ENCODE results near the gene ICAM3.
A peak's percentile ranks its signal among the peaks of the same experiment; 100 is the strongest.

ICAM3 gene

DNA sequence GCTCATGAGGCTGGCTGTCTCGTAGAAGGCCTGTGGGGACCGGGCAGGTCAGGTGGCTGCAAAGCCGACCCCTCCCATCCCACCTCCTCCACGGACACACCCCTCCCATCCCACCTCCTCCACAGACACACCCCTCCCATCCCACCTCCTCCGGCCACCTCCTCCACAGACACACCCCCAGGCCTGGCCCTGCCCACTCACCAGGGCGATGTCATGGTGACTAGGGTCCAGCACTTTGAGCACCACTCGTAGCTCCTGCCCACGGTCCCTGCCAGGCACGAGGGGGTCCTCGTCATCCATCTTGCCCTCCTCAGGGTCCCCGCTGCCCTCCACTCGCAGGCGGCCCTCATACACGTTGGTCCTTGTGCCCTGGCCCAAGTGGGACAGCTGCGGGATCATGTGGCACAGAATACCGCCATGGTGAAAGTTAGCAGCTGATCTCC, 22.2 kb upstream of the ICAM3 start:
- H2AFZ ChIP-seq (ENCODE audit: insufficient read depth, low read length, poor library complexity), result no peak overlapping the region
- H3K27ac ChIP-seq (ENCODE audit: low read depth, low read length), result no peak overlapping the region

DNA sequence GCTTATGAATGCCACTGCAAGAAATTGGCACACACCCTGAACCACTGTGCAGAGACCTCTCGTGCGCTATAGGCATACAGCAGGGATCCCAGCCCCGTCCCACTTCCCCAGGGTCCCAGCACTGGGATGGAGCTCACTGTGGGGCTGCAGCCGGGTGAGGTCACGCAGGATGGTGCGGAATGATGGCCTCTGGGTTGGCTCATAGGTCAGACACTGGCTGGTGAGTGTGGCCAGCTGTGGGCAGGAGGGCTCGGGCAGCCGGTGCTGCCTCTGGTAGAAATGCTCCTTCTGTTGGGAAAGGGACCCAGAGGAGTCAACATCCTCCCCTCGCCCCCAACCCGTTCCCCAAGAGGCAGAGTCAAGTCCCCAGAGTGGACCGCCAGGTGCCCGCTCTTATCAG, 17.0 kb upstream of the ICAM3 start:
- H3K9ac ChIP-seq (ENCODE audit: low read length), result no peak overlapping the region
- no peak overlapping the region for H4K8ac ChIP-seq (ENCODE audit: low read depth, low read length)
- H2BK12ac ChIP-seq (ENCODE audit: low read length), result no peak overlapping the region
- no peak overlapping the region for H3K14ac ChIP-seq (ENCODE audit: low read length)
- no peaks in the 10 kb centered on the region for H3K79me2 ChIP-seq (ENCODE audit: control insufficient read depth, insufficient read depth, low read length, poor library complexity)
- H2AK5ac ChIP-seq (ENCODE audit: low read length), result no peak overlapping the region
- H4K12ac ChIP-seq (ENCODE audit: low read depth, low read length), result no peak overlapping the region
- H3K27me3 ChIP-seq (ENCODE audit: insufficient read depth, low read length), result no peaks in the 10 kb centered on the region
- H3K4ac ChIP-seq (ENCODE audit: low read depth, low read length), result no peak overlapping the region
- no peak for DNase-seq
- no peak overlapping the region for H3K27ac ChIP-seq (ENCODE audit: low read depth, low read length)
- H3K79me1 ChIP-seq (ENCODE audit: low read length), result no peaks in the 10 kb centered on the region
- no peak overlapping the region for H3K23ac ChIP-seq (ENCODE audit: low read length)
- H2BK120ac ChIP-seq (ENCODE audit: insufficient read depth, low read length, poor library complexity), result no peak overlapping the region
- H4K91ac ChIP-seq (ENCODE audit: low read depth, low read length), result no peak overlapping the region
- no peak overlapping the region for H3K4me2 ChIP-seq (ENCODE audit: low read length)
- H3K4me1 ChIP-seq (ENCODE audit: control insufficient read depth in 1 of 2, insufficient read depth in 2 of 2, low read length in 2 of 2), result peaks cover 5 to 14% of the 10 kb centered on the region in 2 experiments
- no CpG with 5 or more reads among the region's 12 CpGs for WGBS (ENCODE audit: extremely low coverage, insufficient coverage, insufficient read length)
- no peak overlapping the region for H3K18ac ChIP-seq (ENCODE audit: low read length)
- H3K36me3 ChIP-seq (ENCODE audit: control insufficient read depth in 1 of 2, insufficient read depth in 2 of 2, low read length in 2 of 2), result peaks cover 42 to 46% of the 10 kb centered on the region in 2 experiments
- H3K9me3 ChIP-seq (ENCODE audit: insufficient read depth, low read depth, low read length), result peaks cover 10% of the 10 kb centered on the region
- H2BK5ac ChIP-seq (ENCODE audit: low read depth, low read length, poor library complexity), result no peak overlapping the region
- H3K4me3 ChIP-seq (ENCODE audit: low read depth, low read length), result no peak overlapping the region
- no peak overlapping the region for H2AFZ ChIP-seq (ENCODE audit: insufficient read depth, low read length, poor library complexity)

More for the DNA sequence above, 22.2 kb upstream of the ICAM3 start:
- Histone ChIP-seq H2BK120ac (ENCODE audit: insufficient read depth, low read length, poor library complexity) (no peak overlapping the region), H3K4me2 (ENCODE audit: low read length) (no peak overlapping the region), H3K9ac (ENCODE audit: low read length) (no peak overlapping the region), H3K4me1 (ENCODE audit: control insufficient read depth in 1 of 2, insufficient read depth in 2 of 2, low read length in 2 of 2) (no peaks in the 10 kb centered on the region), H3K23ac (ENCODE audit: low read length) (no peak overlapping the region), H3K36me3 (ENCODE audit: control insufficient read depth in 1 of 2, insufficient read depth in 2 of 2, low read length in 2 of 2) (peaks cover 70 to 71% of the 10 kb centered on the region in 2 experiments), H2BK5ac (ENCODE audit: low read depth, low read length, poor library complexity) (no peak overlapping the region), H3K14ac (ENCODE audit: low read length) (no peak overlapping the region), H3K4me3 (ENCODE audit: low read depth, low read length) (no peak overlapping the region), H3K9me3 (ENCODE audit: insufficient read depth, low read depth, low read length) (peaks cover 3% of the 10 kb centered on the region), H3K18ac (ENCODE audit: low read length) (no peak overlapping the region), H4K12ac (ENCODE audit: low read depth, low read length) (no peak overlapping the region), H2AK5ac (ENCODE audit: low read length) (no peak overlapping the region), H3K4ac (ENCODE audit: low read depth, low read length) (no peak overlapping the region), H4K8ac (ENCODE audit: low read depth, low read length) (no peak overlapping the region), H3K27me3 (ENCODE audit: insufficient read depth, low read length) (no peaks in the 10 kb centered on the region), H3K79me2 (ENCODE audit: control insufficient read depth, insufficient read depth, low read length, poor library complexity) (no peaks in the 10 kb centered on the region), H3K79me1 (ENCODE audit: low read length) (no peaks in the 10 kb centered on the region), H4K91ac (ENCODE audit: low read depth, low read length) (no peak overlapping the region), H2BK12ac (ENCODE audit: low read length) (no peak overlapping the region)
- no peak for DNase-seq
- WGBS (ENCODE audit: extremely low coverage, insufficient coverage, insufficient read length), result no CpG with 5 or more reads among the region's 16 CpGs

DNA sequence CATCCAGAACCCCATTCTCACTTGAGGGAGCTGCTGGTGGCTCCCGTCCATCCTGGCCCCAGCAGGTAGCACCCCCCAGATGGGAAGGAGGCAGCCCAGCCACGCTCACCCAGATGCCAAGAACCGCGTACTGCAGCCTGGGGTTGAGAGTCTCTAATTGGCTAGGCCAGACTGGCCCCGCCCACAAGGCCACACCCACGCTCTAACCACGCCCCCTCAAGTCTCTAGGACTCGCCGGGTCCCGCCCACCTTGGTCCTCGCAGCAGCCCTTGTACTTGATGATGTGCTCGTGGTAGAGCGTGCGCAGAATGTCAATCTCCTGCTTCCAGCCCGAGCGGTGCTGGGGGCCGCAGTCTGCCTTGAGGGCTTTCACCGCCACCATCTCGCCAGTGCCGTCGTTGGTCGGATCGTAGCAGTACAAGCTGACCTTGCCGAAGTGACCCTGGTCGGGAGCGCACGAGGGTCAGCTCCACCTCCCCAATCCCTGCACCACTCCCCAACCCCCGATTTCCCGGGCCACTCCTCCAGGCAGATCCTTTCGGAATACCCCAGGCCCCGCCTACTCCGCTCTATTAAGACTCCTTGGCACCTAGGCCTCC, 14.5 kb upstream of the ICAM3 start:
- H4K8ac ChIP-seq (ENCODE audit: low read depth, low read length), result no peak overlapping the region
- no peak for DNase-seq
- H3K4ac ChIP-seq (ENCODE audit: low read depth, low read length), result no peak overlapping the region
- no peak overlapping the region for H2BK5ac ChIP-seq (ENCODE audit: low read depth, low read length, poor library complexity)
- H3K36me3 ChIP-seq (ENCODE audit: control insufficient read depth in 1 of 2, insufficient read depth in 2 of 2, low read length in 2 of 2), result peaks cover 37% of the 10 kb centered on the region in 2 experiments
- H3K23ac ChIP-seq (ENCODE audit: low read length), result no peak overlapping the region
- no peak overlapping the region for H4K91ac ChIP-seq (ENCODE audit: low read depth, low read length)
- H3K9me3 ChIP-seq (ENCODE audit: insufficient read depth, low read depth, low read length), result peaks cover 10% of the 10 kb centered on the region
- H3K4me3 ChIP-seq (ENCODE audit: low read depth, low read length), result no peak overlapping the region
- H3K9ac ChIP-seq (ENCODE audit: low read length), result no peak overlapping the region
- H3K4me1 ChIP-seq (ENCODE audit: control insufficient read depth in 1 of 2, insufficient read depth in 2 of 2, low read length in 2 of 2), result peaks cover 5 to 14% of the 10 kb centered on the region in 2 experiments
- no peak overlapping the region for H2AK5ac ChIP-seq (ENCODE audit: low read length)
- no peak overlapping the region for H2BK12ac ChIP-seq (ENCODE audit: low read length)
- H3K79me1 ChIP-seq (ENCODE audit: low read length), result no peaks in the 10 kb centered on the region
- no peak overlapping the region for H4K12ac ChIP-seq (ENCODE audit: low read depth, low read length)
- no peak overlapping the region for H3K27ac ChIP-seq (ENCODE audit: low read depth, low read length)
- H3K79me2 ChIP-seq (ENCODE audit: control insufficient read depth, insufficient read depth, low read length, poor library complexity), result no peaks in the 10 kb centered on the region
- no peak overlapping the region for H3K18ac ChIP-seq (ENCODE audit: low read length)
- no peak overlapping the region for H2BK120ac ChIP-seq (ENCODE audit: insufficient read depth, low read length, poor library complexity)
- H2AFZ ChIP-seq (ENCODE audit: insufficient read depth, low read length, poor library complexity), result no peak overlapping the region
- no peak overlapping the region for H3K14ac ChIP-seq (ENCODE audit: low read length)
- H3K4me2 ChIP-seq (ENCODE audit: low read length), result peak overlapping the region; percentile 28
- WGBS (ENCODE audit: extremely low coverage, insufficient coverage, insufficient read length), result no CpG with 5 or more reads among the region's 32 CpGs
- H3K27me3 ChIP-seq (ENCODE audit: insufficient read depth, low read length), result no peaks in the 10 kb centered on the region

DNA sequence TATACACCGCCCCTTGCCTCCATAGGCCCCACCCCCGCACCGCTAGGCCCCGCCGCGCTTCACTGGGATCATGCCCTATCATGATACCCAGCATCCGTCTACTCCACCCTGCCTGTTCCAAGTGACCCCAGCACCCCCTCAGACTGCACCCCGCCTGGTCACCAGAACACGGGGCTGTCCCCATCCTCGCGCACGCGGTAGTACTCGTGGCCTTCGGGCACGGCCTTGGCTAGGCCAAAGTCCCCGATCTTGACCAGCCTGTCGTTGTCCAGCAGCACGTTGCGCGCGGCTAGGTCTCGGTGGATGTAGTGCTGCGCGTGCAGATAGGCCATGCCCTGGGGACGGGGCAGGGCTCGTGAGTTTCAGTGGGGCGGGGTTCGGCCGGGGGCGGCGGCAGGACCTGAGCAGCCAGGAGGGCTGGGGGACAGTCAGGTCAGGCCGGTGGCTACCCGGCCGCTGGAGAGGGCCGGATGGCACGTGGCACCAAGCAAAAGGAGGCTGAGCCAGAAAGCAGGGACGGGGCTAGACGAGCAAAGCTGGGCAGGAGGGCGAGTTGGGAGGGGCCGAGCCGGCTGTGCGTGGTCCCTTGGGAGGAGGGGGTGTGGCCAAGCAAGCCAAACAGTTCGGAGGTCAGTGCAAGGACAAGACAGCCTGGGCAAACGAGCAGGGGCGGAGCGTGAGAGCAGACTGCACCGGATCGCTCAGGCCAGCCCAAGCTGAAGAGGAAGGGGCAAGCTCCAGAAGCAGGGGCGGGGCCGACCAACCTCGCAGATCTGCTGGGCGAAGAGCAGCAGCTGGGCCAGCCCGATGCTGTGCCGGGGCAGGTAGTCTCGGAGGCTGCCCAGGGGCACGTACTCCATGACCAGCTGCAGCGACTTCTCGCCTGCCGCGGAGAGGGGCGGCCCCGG, 13.6 kb upstream of the ICAM3 start:
- Histone ChIP-seq H2AK5ac (ENCODE audit: low read length) (no peak overlapping the region), H4K8ac (ENCODE audit: low read depth, low read length) (no peak overlapping the region), H2BK5ac (ENCODE audit: low read depth, low read length, poor library complexity) (no peak overlapping the region), H3K27me3 (ENCODE audit: insufficient read depth, low read length) (no peaks in the 10 kb centered on the region), H2BK12ac (ENCODE audit: low read length) (no peak overlapping the region), H3K79me2 (ENCODE audit: control insufficient read depth, insufficient read depth, low read length, poor library complexity) (no peaks in the 10 kb centered on the region), H3K36me3 (ENCODE audit: control insufficient read depth in 1 of 2, insufficient read depth in 2 of 2, low read length in 2 of 2) (peaks cover 33 to 35% of the 10 kb centered on the region in 2 experiments), H3K27ac (ENCODE audit: low read depth, low read length) (no peak overlapping the region), H3K14ac (ENCODE audit: low read length) (no peak overlapping the region), H3K4ac (ENCODE audit: low read depth, low read length) (no peak overlapping the region), H3K4me2 (ENCODE audit: low read length) (peak overlapping the region; percentile 28), H3K4me3 (ENCODE audit: low read depth, low read length) (peak overlapping the region; percentile 30), H3K18ac (ENCODE audit: low read length) (no peak overlapping the region), H3K9ac (ENCODE audit: low read length) (no peak overlapping the region), H2BK120ac (ENCODE audit: insufficient read depth, low read length, poor library complexity) (no peak overlapping the region), H4K91ac (ENCODE audit: low read depth, low read length) (no peak overlapping the region), H3K9me3 (ENCODE audit: insufficient read depth, low read depth, low read length) (peaks cover 10% of the 10 kb centered on the region), H3K4me1 (ENCODE audit: control insufficient read depth in 1 of 2, insufficient read depth in 2 of 2, low read length in 2 of 2) (peaks cover 5 to 14% of the 10 kb centered on the region in 2 experiments), H2AFZ (ENCODE audit: insufficient read depth, low read length, poor library complexity) (peak overlapping the region; percentile 9), H3K23ac (ENCODE audit: low read length) (no peak overlapping the region), H3K79me1 (ENCODE audit: low read length) (no peaks in the 10 kb centered on the region), H4K12ac (ENCODE audit: low read depth, low read length) (no peak overlapping the region)
- no CpG with 5 or more reads among the region's 63 CpGs for WGBS (ENCODE audit: extremely low coverage, insufficient coverage, insufficient read length)
- DNase-seq, result no peak

Measured in trophoblast cell (in vitro differentiated cells and primary cell).